SJSA1 (cell line): ENCODE data around the gene CAMK2A. TPM values are rescaled to one million over a fixed set of nuclear protein-coding genes. Genes with fewer than 3 reads are reported as not detected.

Experiments used
- DNase-seq, 2 experiments: peaks; one replicate each; pipeline ENCODE4 v3.0.0-alpha.2; 2015 to 2020; ENCODE audit warnings: low spot score in 2 of 2, low read depth in 1 of 2
- H3K27ac ChIP-seq: fragments of 250-450 bp; sonication (Bioruptor Pico); 2 replicates; pipeline ENCODE4 v1.5.1; 2020; ENCODE audit warnings: mild to moderate bottlenecking, moderate library complexity
- H3K27me3 ChIP-seq: fragments of 250-450 bp; sonication (Bioruptor Pico); replicated peaks from 2 replicates; pipeline ENCODE4 v1.5.1; 2020; ENCODE audit warnings: mild to moderate bottlenecking, moderate library complexity
- H3K36me3 ChIP-seq: fragments of 250-450 bp; sonication (Bioruptor Pico); 2 replicates; pipeline ENCODE4 v1.5.1; 2020; ENCODE audit warnings: mild to moderate bottlenecking
- H3K4me1 ChIP-seq: fragments of 250-450 bp; sonication (Bioruptor Pico); replicated peaks from 2 replicates; pipeline ENCODE4 v1.6.1; 2021; ENCODE audit warnings: mild to moderate bottlenecking
- H3K4me3 ChIP-seq: fragments of 250-450 bp; sonication (Bioruptor Pico); 2 replicates; pipeline ENCODE4 v1.5.1; 2020; ENCODE audit warnings: mild to moderate bottlenecking
- H3K9me3 ChIP-seq: fragments of 250-450 bp; sonication (Bioruptor Pico); replicated peaks from 2 replicates; pipeline ENCODE4 v1.5.1; 2020; ENCODE audit warnings: mild to moderate bottlenecking
- total RNA-seq: library from RNA; depleted of rRNA; stranded (reverse); fragments of >200 nt; shearing (Covaris generic); gene quantifications from 2 replicates; pipeline ENCODE4 v1.2.3, GENCODE V29; 2014

The CAMK2A gene
- total RNA-seq, 1 experiment from 2014 or later: not detected

- no peak overlapping the region for H3K4me3 ChIP-seq
- no peaks in the 10 kb centered on the region for H3K27me3 ChIP-seq
- no peak overlapping the region for H3K27ac ChIP-seq
- H3K4me1 ChIP-seq: peaks cover 7% of the 10 kb centered on the region; the same call in 1 of the 2 replicates
- H3K36me3 ChIP-seq: no peaks in the 10 kb centered on the region
- no peak for DNase-seq
- H3K9me3 ChIP-seq: no peaks in the 10 kb centered on the region
Observed at GRCh38 chr5:150309886-150310239, 20.3 kb upstream of the CAMK2A start.

DNA sequence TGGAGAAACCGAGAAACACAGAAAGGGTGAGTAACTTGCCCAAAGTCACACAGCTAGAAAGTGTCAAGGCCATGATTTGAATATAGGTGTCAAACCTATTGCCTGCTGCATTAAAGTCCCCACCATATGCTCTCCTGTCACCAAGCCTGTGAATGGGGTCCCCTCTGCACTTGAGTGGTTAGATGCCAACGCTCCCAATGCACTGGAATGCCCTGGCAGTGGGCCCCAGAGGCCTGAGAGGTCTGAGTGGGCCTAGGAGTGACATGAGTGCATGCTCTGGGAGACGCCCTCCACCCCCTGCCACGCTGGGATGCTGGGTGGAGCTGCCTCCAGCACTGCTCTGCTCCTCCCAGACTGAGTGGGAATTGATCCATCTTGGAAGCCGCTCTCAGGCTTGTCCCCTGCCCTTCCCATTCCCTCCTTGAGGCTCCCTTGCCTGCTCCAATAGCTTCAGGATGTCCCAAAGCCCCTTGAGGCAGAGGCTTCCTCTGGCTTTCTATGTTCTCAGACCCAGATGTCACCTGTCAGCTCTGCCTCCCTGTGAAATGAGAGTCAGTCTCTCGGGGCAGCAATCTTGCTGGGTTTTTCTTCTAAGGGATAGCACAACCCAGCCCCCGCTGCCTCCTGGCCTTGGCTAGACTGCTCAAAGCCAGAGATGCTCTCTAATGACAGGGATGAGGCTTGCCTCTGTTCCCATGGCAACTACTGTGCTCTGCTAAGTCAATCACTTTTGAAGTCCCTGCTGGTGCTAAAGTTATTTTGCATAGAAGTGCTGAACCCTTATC, 19.7 kb upstream of the CAMK2A start:
- H3K4me1 ChIP-seq: peaks cover 7% of the 10 kb centered on the region; the same call in 1 of the 2 replicates

GRCh38 chr5:150307617-150308426, 18.2 kb upstream of the CAMK2A start:
- no peak for DNase-seq
- Histone ChIP-seq H3K4me3 (no peak overlapping the region), H3K36me3 (no peaks in the 10 kb centered on the region), H3K4me1 (peaks cover 9% of the 10 kb centered on the region), H3K27ac (no peak overlapping the region), H3K27me3 (no peaks in the 10 kb centered on the region), H3K9me3 (no peaks in the 10 kb centered on the region)

More for the DNA sequence above, 19.7 kb upstream of the CAMK2A start:
- no peak for DNase-seq
- no peaks in the 10 kb centered on the region for H3K36me3 ChIP-seq
- no peak overlapping the region for H3K27ac ChIP-seq
- H3K4me3 ChIP-seq: no peak overlapping the region
- H3K27me3 ChIP-seq: no peaks in the 10 kb centered on the region
- no peaks in the 10 kb centered on the region for H3K9me3 ChIP-seq

DNA sequence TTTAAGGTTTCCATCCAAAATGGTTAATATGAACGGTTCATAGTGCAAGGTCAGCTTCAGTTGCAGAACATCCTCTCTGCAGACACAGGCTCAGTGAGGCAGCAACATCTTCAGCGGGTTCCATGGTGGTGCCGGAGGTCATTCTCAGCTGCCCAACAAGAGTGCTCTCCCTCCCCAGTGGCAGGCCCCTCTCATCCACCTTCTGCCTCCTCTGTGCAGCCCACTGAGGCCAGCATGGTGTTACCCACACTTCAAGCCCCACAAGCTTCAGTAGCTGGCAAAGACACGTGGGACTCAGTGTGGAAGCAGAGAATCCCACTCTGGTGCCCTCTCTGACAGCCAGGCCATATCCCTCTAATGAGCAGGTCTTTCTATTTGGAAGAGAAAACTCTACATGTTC, 17.2 kb upstream of the CAMK2A start:
- Histone ChIP-seq H3K4me3 (no peak overlapping the region), H3K27me3 (no peaks in the 10 kb centered on the region), H3K9me3 (no peaks in the 10 kb centered on the region), H3K36me3 (no peaks in the 10 kb centered on the region), H3K27ac (no peak overlapping the region), H3K4me1 (peaks cover 12% of the 10 kb centered on the region)
- DNase-seq: no peak

- no peak for DNase-seq
- Histone ChIP-seq H3K27me3 (no peaks in the 10 kb centered on the region), H3K36me3 (no peaks in the 10 kb centered on the region), H3K4me3 (no peak overlapping the region), H3K9me3 (no peaks in the 10 kb centered on the region), H3K27ac (no peak overlapping the region), H3K4me1 (peaks cover 12% of the 10 kb centered on the region)
Observed at GRCh38 chr5:150305557-150305956, 16.0 kb upstream of the CAMK2A start.

GRCh38 chr5:150305095-150305494, 15.5 kb upstream of the CAMK2A start:
- Histone ChIP-seq H3K27ac (no peak overlapping the region), H3K4me3 (no peak overlapping the region), H3K4me1 (peaks cover 15% of the 10 kb centered on the region), H3K9me3 (no peaks in the 10 kb centered on the region), H3K36me3 (no peaks in the 10 kb centered on the region), H3K27me3 (no peaks in the 10 kb centered on the region)
- no peak for DNase-seq

GRCh38 chr5:150304481-150305081, 15.0 kb upstream of the CAMK2A start:
- no peak overlapping the region for H3K27ac ChIP-seq
- no peaks in the 10 kb centered on the region for H3K36me3 ChIP-seq
- peaks cover 20% of the 10 kb centered on the region for H3K4me1 ChIP-seq
- no peaks in the 10 kb centered on the region for H3K9me3 ChIP-seq
- H3K27me3 ChIP-seq: no peaks in the 10 kb centered on the region
- DNase-seq: no peak
- H3K4me3 ChIP-seq: no peak overlapping the region

DNA sequence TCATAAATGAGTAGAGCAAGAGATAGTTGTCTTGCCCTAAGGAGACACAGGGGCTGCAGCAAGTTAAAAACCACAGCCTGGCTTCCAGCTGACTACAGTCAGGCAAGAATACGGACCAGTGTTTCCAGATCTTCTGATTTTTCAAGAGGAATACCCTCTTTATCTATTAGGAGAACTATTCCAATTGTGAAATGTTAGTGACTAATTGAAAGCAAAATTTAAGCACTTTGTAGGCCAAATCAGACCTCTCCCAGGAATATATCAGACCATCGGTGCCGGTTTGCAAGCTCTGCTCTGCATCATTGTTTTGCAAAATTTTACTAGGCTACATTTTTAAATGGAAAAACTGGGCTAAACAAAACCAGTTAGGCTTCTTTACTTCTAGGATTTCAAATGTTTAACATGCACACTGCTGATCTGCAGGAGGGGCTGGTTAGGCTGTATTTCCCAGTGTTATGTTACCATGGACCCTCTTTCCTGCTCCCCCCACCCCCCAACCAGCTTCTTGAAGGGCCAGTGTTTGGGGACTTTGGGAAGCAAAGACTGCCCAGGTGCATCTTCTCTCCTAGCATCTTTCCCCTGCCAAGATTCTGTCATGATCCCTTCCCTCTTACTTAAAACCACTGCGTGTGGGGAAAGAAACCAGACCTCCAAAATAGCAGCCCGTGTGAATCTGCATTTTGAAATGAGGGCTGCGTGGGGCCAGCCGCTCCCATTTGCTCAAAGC, 14.2 kb upstream of the CAMK2A start:
- H3K4me3 ChIP-seq: no peak overlapping the region
- no peaks in the 10 kb centered on the region for H3K9me3 ChIP-seq
- H3K27me3 ChIP-seq: no peaks in the 10 kb centered on the region
- no peaks in the 10 kb centered on the region for H3K36me3 ChIP-seq
- no peak overlapping the region for H3K27ac ChIP-seq
- DNase-seq: no peak
- H3K4me1 ChIP-seq: peaks cover 28% of the 10 kb centered on the region

DNA sequence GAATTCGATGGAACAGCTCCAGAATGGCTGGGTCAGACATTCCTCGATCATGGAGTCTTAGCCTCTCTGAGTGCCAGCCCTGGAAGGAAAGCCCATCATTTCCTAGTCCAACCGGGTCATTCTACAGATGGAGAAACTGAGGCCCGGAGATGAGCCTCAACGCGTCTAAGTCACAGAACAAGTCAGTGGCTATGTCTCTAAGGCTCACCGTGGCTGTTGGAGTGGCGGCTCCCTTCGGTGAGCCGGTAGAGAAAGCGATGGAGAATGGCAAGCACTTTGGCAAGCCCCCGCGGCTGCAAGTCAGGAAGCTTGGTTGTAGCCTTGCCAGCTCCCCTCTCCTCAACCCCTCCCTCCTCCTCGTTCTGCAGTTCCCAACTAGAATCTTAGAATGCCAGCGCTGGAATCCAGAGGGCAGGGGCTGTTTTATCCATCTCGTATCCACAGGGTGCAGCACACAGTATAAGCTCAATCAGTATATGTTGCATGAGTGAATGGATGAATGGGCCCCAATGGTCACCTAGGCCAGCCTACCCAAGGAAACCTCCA, 13.6 kb upstream of the CAMK2A start:
- no peaks in the 10 kb centered on the region for H3K9me3 ChIP-seq
- no peak overlapping the region for H3K4me3 ChIP-seq
- no peaks in the 10 kb centered on the region for H3K27me3 ChIP-seq
- H3K4me1 ChIP-seq: peaks cover 28% of the 10 kb centered on the region
- no peak for DNase-seq
- H3K36me3 ChIP-seq: no peaks in the 10 kb centered on the region
- no peak overlapping the region for H3K27ac ChIP-seq

GRCh38 chr5:150302301-150303069, 12.9 kb upstream of the CAMK2A start, which contains the start of gene ARSI:
TSS of gene ARSI (minus strand) at chr5:150302905. CDS start at chr5:150302373, 532 bp downstream.
- Histone ChIP-seq H3K9me3 (no peaks in the 10 kb centered on the region), H3K27ac (no peak within 1 kb of the TSS), H3K4me3 (no peak within 1 kb of the TSS), H3K36me3 (no peaks in the 10 kb centered on the region), H3K27me3 (no peaks in the 10 kb centered on the region), H3K4me1 (peaks cover 28% of the 10 kb centered on the region)
- DNase-seq: no peak

GRCh38 chr5:150301901-150302300, 12.3 kb upstream of the CAMK2A start:
- Histone ChIP-seq H3K27ac (no peak overlapping the region), H3K27me3 (no peaks in the 10 kb centered on the region), H3K4me1 (peaks cover 28% of the 10 kb centered on the region), H3K9me3 (no peaks in the 10 kb centered on the region), H3K4me3 (no peak overlapping the region), H3K36me3 (no peaks in the 10 kb centered on the region)
- no peak for DNase-seq

GRCh38 chr5:150301170-150301505, 11.6 kb upstream of the CAMK2A start:
- DNase-seq: no peak
- H3K27ac ChIP-seq: no peak overlapping the region
- no peak overlapping the region for H3K4me3 ChIP-seq
- H3K9me3 ChIP-seq: no peaks in the 10 kb centered on the region
- no peaks in the 10 kb centered on the region for H3K27me3 ChIP-seq
- H3K4me1 ChIP-seq: peaks cover 28% of the 10 kb centered on the region
- no peaks in the 10 kb centered on the region for H3K36me3 ChIP-seq
